ENCODE data around the gene AMBP.

The AMBP gene

DNA sequence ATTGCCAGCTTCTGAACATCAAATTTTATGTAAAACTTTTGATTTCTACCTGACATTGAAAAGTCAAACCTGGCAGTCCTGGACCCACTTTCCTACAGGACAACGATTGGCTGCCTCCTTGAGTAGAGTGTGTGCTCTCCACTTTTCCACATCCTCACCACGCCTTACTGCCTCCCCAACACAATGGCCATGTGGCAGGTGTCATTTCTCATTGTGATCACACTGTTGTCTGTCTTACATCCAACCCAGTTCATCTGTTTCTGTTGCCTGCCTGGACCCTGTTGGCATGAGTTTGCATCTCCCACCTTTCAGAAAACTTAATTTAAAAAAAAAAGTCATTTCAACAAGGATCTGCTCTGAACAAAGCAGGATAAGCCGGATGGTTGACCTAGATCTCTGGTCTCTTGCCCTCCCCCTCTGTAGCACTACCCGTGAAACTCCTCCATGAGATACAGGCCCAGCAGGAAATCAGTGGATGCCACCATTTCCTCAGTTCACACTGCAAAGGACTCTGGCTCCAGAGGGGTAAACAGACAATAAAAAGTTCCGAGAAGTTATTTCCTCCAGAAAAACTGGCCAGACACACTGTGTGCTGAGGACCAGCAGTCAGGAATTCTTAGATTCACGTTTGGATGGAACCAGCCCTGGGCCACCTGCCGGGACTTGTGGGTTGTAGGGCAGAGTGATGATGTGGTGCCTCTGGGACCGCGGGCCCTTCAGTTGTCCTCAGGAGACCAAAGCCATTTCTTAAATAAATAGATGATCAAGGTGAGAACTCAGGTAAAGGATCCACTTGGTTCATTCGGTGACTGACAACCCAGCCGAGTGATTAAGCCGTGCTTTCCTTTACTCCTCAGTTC is 48.6 kb downstream of the AMBP start:
- DNase-seq = no peak

DNA sequence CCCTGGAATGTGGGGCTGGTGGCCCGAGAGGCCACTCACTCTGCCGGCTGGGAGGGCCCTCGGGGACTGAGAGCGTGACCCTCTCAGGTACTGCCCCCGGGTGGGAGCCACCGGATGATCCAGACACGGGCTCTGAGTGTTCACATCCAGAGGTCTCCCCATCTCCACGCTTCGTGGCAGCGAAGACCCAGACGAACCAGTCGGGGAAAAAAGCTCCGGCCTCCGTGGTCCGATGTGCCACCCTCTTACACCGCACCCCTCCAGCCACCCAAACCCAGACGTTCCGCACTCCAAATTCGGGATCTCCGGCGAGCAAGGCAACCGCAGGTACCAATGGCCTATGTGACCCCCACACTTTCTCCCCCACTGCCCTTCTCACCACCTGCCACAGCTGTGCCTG is 49.5 kb downstream of the AMBP start:
- no peak for DNase-seq

DNA sequence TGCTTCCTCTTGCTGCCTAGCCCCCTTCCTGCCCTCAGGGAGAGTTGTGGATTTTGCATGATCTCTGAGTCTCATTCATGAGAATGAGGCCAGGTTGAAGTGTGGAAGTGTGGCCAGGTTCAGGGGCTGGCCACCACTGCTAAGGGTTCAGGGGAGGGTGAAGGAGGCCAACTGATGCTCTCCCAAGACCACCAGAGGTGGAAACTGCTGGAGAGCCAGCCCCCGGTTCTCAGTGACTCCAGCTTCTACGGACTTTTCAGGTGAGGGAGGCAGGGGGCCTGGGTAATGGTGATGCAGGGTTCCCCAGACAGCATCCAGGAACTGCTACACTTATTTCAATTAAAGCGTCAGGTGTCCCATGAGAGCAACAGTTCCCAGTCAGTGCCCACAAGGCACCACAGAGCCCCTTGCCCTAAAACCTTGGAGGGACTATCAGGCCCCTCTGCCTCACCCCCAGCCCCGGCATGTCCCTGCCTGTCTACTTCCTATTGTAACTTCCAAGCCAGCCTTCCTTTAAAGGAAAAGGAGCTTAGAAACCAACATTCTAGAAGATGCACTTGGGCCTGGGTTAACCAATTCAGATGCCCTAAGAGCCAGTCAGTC is 50.1 kb downstream of the AMBP start:
- DNase-seq = no peak

DNA sequence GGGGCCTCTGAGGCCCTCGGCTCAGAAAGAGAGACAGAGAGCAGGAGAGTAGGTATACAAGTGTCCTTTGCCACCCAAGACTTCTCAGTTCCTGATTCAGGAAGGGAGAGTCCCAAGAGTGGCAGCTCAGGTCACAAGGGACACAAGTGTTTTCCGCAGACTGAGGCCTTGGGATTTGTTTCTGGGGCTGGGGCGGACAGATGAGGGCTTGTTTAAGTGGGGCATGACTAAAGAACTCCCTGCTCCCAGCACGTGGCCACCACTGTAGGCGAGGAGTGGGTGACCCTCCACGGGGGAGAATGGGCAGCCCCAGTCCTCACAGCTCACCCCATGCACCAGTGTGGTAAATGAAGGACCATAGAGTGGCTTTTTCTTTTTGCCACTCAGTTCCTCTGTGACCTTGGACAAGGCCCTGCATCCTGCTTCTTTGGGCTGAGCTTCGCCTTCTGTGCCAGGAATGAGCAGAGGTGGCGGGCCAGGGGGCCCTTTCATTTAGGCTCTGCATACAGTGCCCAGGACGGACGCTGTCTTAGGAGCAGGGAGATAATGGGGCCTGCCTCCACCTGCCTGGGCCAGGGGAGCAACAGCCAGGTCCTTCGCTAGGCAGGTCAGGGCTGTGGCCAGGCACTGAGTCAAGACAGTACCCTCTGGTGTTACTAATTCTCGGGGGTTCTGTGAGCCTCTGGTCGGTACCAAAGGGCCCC is 50.8 kb downstream of the AMBP start:
- no peak for DNase-seq

- DNase-seq = no peak
These were observed 51.8 kb downstream of the AMBP start for GRCh38 chr9:114026335-114026734.

DNA sequence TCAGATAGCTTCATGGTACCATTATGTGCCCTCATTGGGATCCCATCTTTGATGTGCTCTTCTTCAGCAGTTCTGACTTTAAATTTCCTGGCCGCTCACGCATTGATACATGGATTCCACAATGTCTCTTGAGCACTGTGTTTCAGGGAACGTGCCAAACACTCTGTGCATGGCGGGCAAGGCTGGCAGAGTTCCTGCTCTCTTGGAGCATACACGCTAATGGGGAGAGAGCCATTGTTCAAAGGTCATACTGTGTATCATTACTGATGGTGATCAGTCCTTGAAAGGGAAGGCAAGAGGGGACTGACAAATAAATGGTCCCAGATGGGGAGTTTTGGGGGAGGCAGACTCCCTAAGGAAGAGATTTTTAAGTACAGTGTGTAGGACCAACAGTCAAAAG is 52.3 kb downstream of the AMBP start:
- no peak for DNase-seq

- DNase-seq = no peak
These were observed 52.8 kb downstream of the AMBP start for GRCh38 chr9:114025196-114025753.

- no peak for DNase-seq
These were observed 54.1 kb downstream of the AMBP start for GRCh38 chr9:114023961-114024360.

GRCh38 chr9:114021578-114021977 is 56.5 kb downstream of the AMBP start:
- no peak for DNase-seq

- no peak for DNase-seq
These were observed 60.1 kb downstream of the AMBP start for GRCh38 chr9:114017741-114018715.

DNA sequence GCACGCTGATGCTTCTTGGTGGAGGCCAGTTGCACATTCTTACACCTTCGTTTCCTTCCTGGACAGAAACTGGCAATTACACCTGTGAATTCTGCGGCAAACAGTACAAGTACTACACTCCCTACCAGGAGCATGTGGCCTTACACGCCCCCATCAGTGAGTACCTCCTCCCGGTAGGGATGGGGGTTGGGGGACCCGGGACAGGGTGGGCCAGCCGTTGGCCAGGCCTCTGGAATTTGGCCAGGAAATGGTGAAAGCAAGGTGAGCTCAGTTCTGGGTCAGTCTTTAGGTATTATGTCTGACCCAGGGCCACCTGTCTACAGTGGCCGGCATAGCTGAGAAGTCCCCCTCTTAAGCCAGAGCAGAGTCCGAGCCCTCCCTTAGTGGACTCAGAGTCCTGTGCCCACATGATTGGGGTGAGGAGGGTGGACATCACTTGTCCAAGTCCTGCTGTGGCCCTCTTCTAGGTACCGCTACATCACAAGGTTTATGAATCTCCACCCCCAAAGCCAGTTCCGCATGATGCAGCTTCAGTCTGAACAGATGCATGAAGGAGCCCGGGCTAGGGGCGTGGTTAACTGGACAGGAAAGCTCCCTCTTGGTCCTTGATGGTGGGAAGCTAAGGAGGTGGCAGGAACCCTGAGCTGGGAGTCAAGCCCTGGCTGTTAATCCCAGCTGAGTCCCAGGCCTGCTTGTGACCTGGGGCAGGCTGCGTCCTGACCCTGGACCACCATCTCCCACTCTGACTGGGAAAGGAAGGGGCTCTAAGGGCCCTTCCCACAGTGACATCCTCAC is 61.3 kb downstream of the AMBP start:
- no peak for DNase-seq

DNA sequence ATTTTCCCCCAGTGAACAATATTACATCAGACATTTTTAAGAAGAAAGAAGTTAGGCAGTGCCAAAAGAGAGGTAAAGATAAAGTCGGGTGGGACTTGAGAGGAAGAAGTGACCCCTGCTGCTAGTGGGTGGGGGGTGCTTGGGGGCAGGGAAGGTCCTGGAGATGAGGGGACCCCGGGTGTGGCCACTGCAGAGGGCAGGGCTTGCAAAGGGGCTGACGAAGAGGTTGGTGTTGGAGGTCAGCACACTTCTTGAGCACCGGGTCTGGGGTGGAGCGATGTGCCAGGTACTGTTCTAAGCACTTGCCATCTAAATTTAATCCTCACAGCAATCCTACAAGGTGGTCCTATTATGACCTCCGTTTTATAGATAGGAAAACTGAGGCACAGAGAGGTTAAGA is 62.0 kb downstream of the AMBP start:
- no peak for DNase-seq

DNA sequence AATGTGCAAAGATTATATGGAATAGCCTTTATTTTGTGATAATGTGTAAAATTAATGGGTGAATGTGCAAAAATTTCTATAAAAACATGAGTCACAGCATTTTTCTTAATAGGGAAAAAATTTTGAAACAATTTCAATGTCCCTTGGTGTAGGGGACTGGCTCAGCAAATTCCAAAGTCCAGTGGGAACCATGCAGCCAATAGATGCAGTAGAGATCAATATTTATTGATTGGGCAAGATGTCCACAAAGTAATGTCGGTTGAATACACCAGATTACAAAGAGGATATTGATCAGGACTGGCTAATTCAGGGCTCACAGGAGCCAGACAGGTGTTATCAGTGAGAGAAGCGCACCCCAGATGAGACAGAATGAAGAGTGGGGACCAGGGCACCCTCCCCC is 62.5 kb downstream of the AMBP start:
- DNase-seq = no peak

DNA sequence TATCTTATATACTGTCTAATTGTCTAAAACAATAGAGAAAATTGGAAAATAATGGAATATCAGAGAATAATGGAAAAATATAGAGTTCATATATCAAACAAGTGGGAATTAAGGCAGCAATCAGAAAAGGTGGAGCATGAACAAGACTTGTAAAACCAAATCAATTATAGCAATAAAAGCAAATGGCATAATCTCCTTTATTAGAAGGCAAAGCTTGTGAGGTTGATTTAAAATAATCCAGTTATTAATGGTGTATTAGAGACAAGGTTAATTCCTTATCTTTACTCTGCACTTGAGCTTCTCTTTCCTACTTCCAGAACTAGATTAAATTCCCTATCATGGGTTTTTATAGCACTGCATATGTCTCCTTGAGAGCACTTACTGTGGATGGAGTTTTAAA is 64.1 kb downstream of the AMBP start:
- no peak for DNase-seq

GRCh38 chr9:114012126-114012525 is 66.0 kb downstream of the AMBP start:
- DNase-seq = no peak

DNA sequence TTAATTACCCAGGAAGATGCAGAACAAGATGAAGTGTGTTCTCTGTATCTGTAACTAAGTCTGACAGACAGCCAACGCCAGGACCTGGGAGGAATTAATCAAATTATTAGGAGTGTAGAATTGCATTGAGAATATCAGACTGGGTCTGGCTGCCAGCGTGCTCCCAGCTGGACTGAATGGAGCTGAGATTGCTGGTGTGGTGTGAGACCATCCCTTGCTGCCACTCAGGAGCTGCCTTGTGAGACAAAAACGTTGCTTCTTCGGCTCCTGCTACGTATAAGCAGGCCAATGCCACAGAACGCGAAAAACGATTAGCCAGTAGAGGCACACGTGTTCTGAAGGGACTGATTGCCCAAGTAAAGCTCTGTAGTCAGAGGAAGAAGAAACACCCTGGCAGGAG is 66.8 kb downstream of the AMBP start:
- no peak for DNase-seq
